HepG2 (cell line): ENCODE data around the gene SF3B6. TPM values are rescaled to one million over a fixed set of nuclear protein-coding genes. Genes with fewer than 3 reads are reported as not detected.

Experiments
- ATF2 ChIP-seq: sonication (generic); formaldehyde crosslinking; IDR thresholded peaks from 2 replicates; pipeline ENCODE4 v1.4.0; 2020; ENCODE audit warnings: missing genetic modification reagents
- ETS1 ChIP-seq: sonication (generic); formaldehyde crosslinking; IDR thresholded peaks from 2 replicates; pipeline ENCODE4 v1.4.0; 2020; ENCODE audit warnings: missing genetic modification reagents
- FOXK1 ChIP-seq: sonication (generic); formaldehyde crosslinking; IDR thresholded peaks from 2 replicates; pipeline ENCODE4 v1.4.0; 2020; ENCODE audit warnings: low read depth, missing genetic modification reagents, borderline replicate concordance
- HBP1 ChIP-seq: IDR thresholded peaks from 2 replicates; pipeline ENCODE4 v1.6.1; 2016; ENCODE audit warnings: low read depth, control low read depth
- HOXA9 ChIP-seq: sonication (generic); formaldehyde crosslinking; IDR thresholded peaks from 2 replicates; pipeline ENCODE4 v1.8.1; 2022; ENCODE audit warnings: missing genetic modification reagents, mild to moderate bottlenecking, moderate library complexity, borderline replicate concordance
- KDM5A ChIP-seq: fragments of 200-600 bp; sonication (generic); IDR thresholded peaks from 2 replicates; pipeline ENCODE4 v1.7.0; 2018; ENCODE audit warnings: antibody characterized with exemption, mild to moderate bottlenecking, low read length, borderline replicate concordance
- KIAA2018 ChIP-seq: sonication (generic); formaldehyde crosslinking; IDR thresholded peaks from 2 replicates; pipeline ENCODE4 v1.5.0; 2020; ENCODE audit warnings: mild to moderate bottlenecking, missing genetic modification reagents, borderline replicate concordance
- NFYC ChIP-seq: IDR thresholded peaks from 2 replicates; pipeline ENCODE4 v1.6.1; 2016; ENCODE audit warnings: missing genetic modification reagents, missing compliant biosample characterization
- SOX13 ChIP-seq, 3 experiments: fragments of 450-650 bp in 1 of 3; sonication (generic) in 1 of 3; formaldehyde crosslinking in 1 of 3; IDR thresholded peaks in 2 of 3; conservative IDR thresholded peaks in 1 of 3; 2 replicates each; pipeline versions ENCODE4 v1.5.0 to v1.6.1; 2016 to 2020; ENCODE audit warnings: antibody characterized with exemption in 1 of 3, mild to moderate bottlenecking in 1 of 3, missing compliant biosample characterization in 1 of 3, missing genetic modification reagents in 1 of 3, moderate library complexity in 1 of 3
- SSRP1 ChIP-seq: IDR thresholded peaks from 2 replicates; pipeline ENCODE4 v1.6.1; 2016; ENCODE audit warnings: control low read depth
- TSC22D2 ChIP-seq: sonication (generic); formaldehyde crosslinking; IDR thresholded peaks from 2 replicates; pipeline ENCODE4 v1.5.1; 2020; ENCODE audit warnings: missing genetic modification reagents, mild to moderate bottlenecking, borderline replicate concordance
- ZMYM4 ChIP-seq: sonication (generic); formaldehyde crosslinking; IDR thresholded peaks from 2 replicates; pipeline ENCODE4 v1.8.1; 2023; ENCODE audit warnings: mild to moderate bottlenecking, missing genetic modification reagents
- ZNF335 ChIP-seq: sonication (generic); formaldehyde crosslinking; IDR thresholded peaks from 2 replicates; pipeline ENCODE4 v1.4.0; 2020; ENCODE audit warnings: missing genetic modification reagents
- ZNF724P ChIP-seq: sonication (generic); formaldehyde crosslinking; IDR thresholded peaks from 2 replicates; pipeline ENCODE4 v1.8.0; 2022; ENCODE audit warnings: missing genetic modification reagents, borderline replicate concordance
- polyA plus RNA-seq, 8 experiments: library from polyadenylated mRNA; depleted of rRNA in 3 of 8; stranded (reverse) in 7 of 8; unstranded in 1 of 8; fragments of >200 nt; fragmentation: Illumina TruSeq in 4 of 8; extraction: Trizol in 4 of 8; gene quantifications; 2 replicates each; pipeline versions ENCODE4 v1.2.1 to v1.2.3, GENCODE V29; 2011 to 2016; ENCODE audit warnings: low read depth in 4 of 8, missing spikeins in 1 of 8, mixed read lengths in 1 of 8; ENCODE audit not compliant: insufficient read depth in 1 of 8
- total RNA-seq, 5 experiments: library from RNA; depleted of rRNA; stranded (reverse); fragments of >200 nt; fragmentation: Illumina TruSeq; extraction: Trizol; gene quantifications; 2 replicates each; pipeline ENCODE4 v1.2.3, GENCODE V29; 2016; ENCODE audit warnings: low read depth in 1 of 5

Gene SF3B6
- total and polyA plus RNA-seq, 2 of the 13 experiments (the other 11 are each of a cell fraction or from before 2014, with no cell fraction given): 177 to 182 TPM

GRCh38 chr2:24075915-24076848, at the start of gene SF3B6 (continued):
- TF ChIP-seq KIAA2018 (CRISPR knock-in tag) (0 out of 2 replicates have a peak, but pooled peaks have one; percentile 67), NFYC (peak; percentile 60; the same call in 1 of the 2 replicates), KDM5A (peak; percentile 97), HOXA9 (no peak), ZNF335 (CRISPR knock-in tag) (peak; percentile 93; the same call in 1 of the 2 replicates), SSRP1 (CRISPR knock-in tag) (peak; percentile 95), ZMYM4 (CRISPR knock-in tag) (peak; percentile 98), HBP1 (CRISPR knock-in tag) (peak; percentile 97), ZNF724P (CRISPR knock-in tag) (peak; percentile 79; the same call in 1 of the 2 replicates), FOXK1 (CRISPR knock-in tag) (peak; percentile 100), SOX13 (IDR thresholded peaks at IDR 0.05) (0 out of 2 replicates have a peak, but pooled peaks have one; percentile 9), SOX13 (CRISPR knock-in tag; conservative IDR thresholded peaks at IDR 0.05 in 1 of 2, IDR thresholded peaks at IDR 0.05 in 1 of 2) (peak in 1 of 2 experiments; percentile 83; a peak in 2 of 4 replicates), ETS1 (no peak), ATF2 (CRISPR knock-in tag) (peak; percentile 99), TSC22D2 (peak; percentile 97; the same call in 1 of the 2 replicates)
